Neuronal stem cell (in vitro differentiated cells): ENCODE data around the gene KCNE4.

Experiments
- DNase-seq: peaks from one replicate; pipeline ENCODE4 v3.0.0-alpha.2; 2013; ENCODE audit warnings: low spot score
- H2AFZ ChIP-seq: one replicate; pipeline ENCODE4 v1.6.1; 2013; ENCODE audit warnings: mild to moderate bottlenecking, low read length, inconsistent platforms
- H2AK5ac ChIP-seq: 2 replicates; pipeline ENCODE4 v1.6.1; 2013; ENCODE audit warnings: low read depth, mild to moderate bottlenecking, inconsistent platforms, low read length, moderate library complexity, mixed read lengths
- H2BK120ac ChIP-seq: 2 replicates; pipeline ENCODE4 v1.6.1; 2013; ENCODE audit warnings: low read depth, mild to moderate bottlenecking, inconsistent platforms, low read length, moderate library complexity, mixed read lengths
- H2BK12ac ChIP-seq: one replicate; pipeline ENCODE4 v1.6.1; 2013; ENCODE audit warnings: low read length, inconsistent platforms
- H2BK15ac ChIP-seq: 2 replicates; pipeline ENCODE4 v1.6.1; 2013; ENCODE audit warnings: mild to moderate bottlenecking, low read length, inconsistent platforms, mixed read lengths
- H2BK5ac ChIP-seq: one replicate; pipeline ENCODE4 v1.6.1; 2013; ENCODE audit warnings: inconsistent platforms, mild to moderate bottlenecking, low read length, moderate library complexity
- H3K14ac ChIP-seq: one replicate; pipeline ENCODE4 v1.6.1; 2013; ENCODE audit warnings: low read length, inconsistent platforms
- H3K18ac ChIP-seq: 2 replicates; pipeline ENCODE4 v1.6.1; 2013; ENCODE audit warnings: low read length, inconsistent platforms
- H3K23ac ChIP-seq: 2 replicates; pipeline ENCODE4 v1.6.1; 2013; ENCODE audit warnings: low read depth, mild to moderate bottlenecking, mixed read lengths, low read length, inconsistent platforms; ENCODE audit not compliant: poor library complexity
- H3K27ac ChIP-seq: replicated peaks from 3 replicates; pipeline ENCODE4 v1.5.1; 2013; ENCODE audit warnings: low read length, inconsistent platforms
- H3K27me3 ChIP-seq, 3 experiments: 2 replicates each; pipeline ENCODE4 v1.6.1; 2013; ENCODE audit warnings: low read length in 3 of 3, mild to moderate bottlenecking in 2 of 3, inconsistent platforms in 1 of 3, low read depth in 1 of 3, mixed read lengths in 1 of 3, moderate library complexity in 1 of 3; ENCODE audit not compliant: control insufficient read depth in 3 of 3, insufficient read depth in 3 of 3
- H3K36me3 ChIP-seq, 2 donors: replicated peaks in 1 of 2; 2 replicates each; pipeline ENCODE4 v1.6.1; 2013; ENCODE audit warnings: low read length in 2 of 2; ENCODE audit not compliant: control insufficient read depth in 2 of 2, insufficient read depth in 2 of 2
- H3K4ac ChIP-seq: 2 replicates; pipeline ENCODE4 v1.6.1; 2013; ENCODE audit warnings: inconsistent platforms, mild to moderate bottlenecking, low read length, moderate library complexity
- H3K4me1 ChIP-seq, 2 donors: 1 replicate in 1 of 2; 2 replicates in 1 of 2; pipeline ENCODE4 v1.6.1; 2013; ENCODE audit warnings: low read length in 2 of 2, low read depth in 1 of 2; ENCODE audit not compliant: control insufficient read depth in 2 of 2, insufficient read depth in 1 of 2
- H3K4me2 ChIP-seq: one replicate; pipeline ENCODE4 v1.6.1; 2013; ENCODE audit warnings: mild to moderate bottlenecking, low read length, inconsistent platforms; ENCODE audit not compliant: insufficient read depth, poor library complexity, severe bottlenecking
- H3K4me3 ChIP-seq, 2 donors: 2 replicates each; pipeline ENCODE4 v1.5.1; 2013; ENCODE audit warnings: low read length in 2 of 2, mild to moderate bottlenecking in 2 of 2, inconsistent platforms in 1 of 2, moderate library complexity in 1 of 2
- H3K79me1 ChIP-seq: one replicate; pipeline ENCODE4 v1.6.1; 2013; ENCODE audit warnings: low read depth, mild to moderate bottlenecking, inconsistent platforms, low read length, moderate library complexity
- H3K9ac ChIP-seq: one replicate; pipeline ENCODE4 v1.6.1; 2013; ENCODE audit warnings: mild to moderate bottlenecking, low read depth, low read length, inconsistent platforms; ENCODE audit not compliant: poor library complexity
- H3K9me3 ChIP-seq, 2 donors: replicated peaks in 1 of 2; 2 replicates each; pipeline versions ENCODE3 to v1.6.1; 2013; ENCODE audit warnings: low read length in 2 of 2, mild to moderate bottlenecking in 2 of 2, inconsistent platforms in 1 of 2, low read depth in 1 of 2, mixed read lengths in 1 of 2, moderate library complexity in 1 of 2; ENCODE audit not compliant: control insufficient read depth in 2 of 2, insufficient read depth in 1 of 2
- H4K8ac ChIP-seq: one replicate; pipeline ENCODE4 v1.6.1; 2013; ENCODE audit warnings: low read depth, mild to moderate bottlenecking, inconsistent platforms, low read length, moderate library complexity
- H4K91ac ChIP-seq: one replicate; pipeline ENCODE4 v1.6.1; 2013; ENCODE audit warnings: low read length, low read depth, mild to moderate bottlenecking, inconsistent platforms; ENCODE audit not compliant: poor library complexity
- WGBS, 2 donors: extraction: QIAGEN DNeasy Blood & Tissue Kit; methylation state at CpG; one replicate each; pipeline ENCODE4 v1.1.7; 2013; ENCODE audit warnings: missing lambda C conversion rate in 2 of 2, mixed read lengths in 1 of 2; ENCODE audit not compliant: insufficient read length in 2 of 2, insufficient replicate concordance in 1 of 2; ENCODE audit errors: extremely low coverage in 2 of 2; 5-methylcytosine and 5-hydroxymethylcytosine counted together

Gene KCNE4

GRCh38 chr2:223084873-223085272, 32.9 kb downstream of the KCNE4 start:
- H2BK15ac ChIP-seq: no peak overlapping the region
- no peak overlapping the region for H3K9ac ChIP-seq
- no CpG with 5 or more reads among the region's 2 CpGs for WGBS, 2 donors
- H2AK5ac ChIP-seq: no peak overlapping the region
- H3K36me3 ChIP-seq: no peaks in the 10 kb centered on the region
- no peak overlapping the region for H2BK5ac ChIP-seq
- no peak for DNase-seq
- H3K4me1 ChIP-seq: peaks cover 0 to 16% of the 10 kb centered on the region in 2 donors
- no peak overlapping the region for H3K27ac ChIP-seq
- no peak overlapping the region for H3K18ac ChIP-seq
- no peak overlapping the region for H3K4me2 ChIP-seq
- no peak overlapping the region for H2BK120ac ChIP-seq
- no peak overlapping the region for H4K91ac ChIP-seq
- H3K79me1 ChIP-seq: no peaks in the 10 kb centered on the region
- H3K14ac ChIP-seq: no peak overlapping the region
- H4K8ac ChIP-seq: no peak overlapping the region
- H2BK12ac ChIP-seq: no peak overlapping the region
- H3K23ac ChIP-seq: no peak overlapping the region
- no peaks in the 10 kb centered on the region for H3K27me3 ChIP-seq
- no peaks in the 10 kb centered on the region for H3K9me3 ChIP-seq
- H3K4me3 ChIP-seq: no peak overlapping the region
- H2AFZ ChIP-seq: peak overlapping the region; percentile 68
- H3K4ac ChIP-seq: no peak overlapping the region

DNA sequence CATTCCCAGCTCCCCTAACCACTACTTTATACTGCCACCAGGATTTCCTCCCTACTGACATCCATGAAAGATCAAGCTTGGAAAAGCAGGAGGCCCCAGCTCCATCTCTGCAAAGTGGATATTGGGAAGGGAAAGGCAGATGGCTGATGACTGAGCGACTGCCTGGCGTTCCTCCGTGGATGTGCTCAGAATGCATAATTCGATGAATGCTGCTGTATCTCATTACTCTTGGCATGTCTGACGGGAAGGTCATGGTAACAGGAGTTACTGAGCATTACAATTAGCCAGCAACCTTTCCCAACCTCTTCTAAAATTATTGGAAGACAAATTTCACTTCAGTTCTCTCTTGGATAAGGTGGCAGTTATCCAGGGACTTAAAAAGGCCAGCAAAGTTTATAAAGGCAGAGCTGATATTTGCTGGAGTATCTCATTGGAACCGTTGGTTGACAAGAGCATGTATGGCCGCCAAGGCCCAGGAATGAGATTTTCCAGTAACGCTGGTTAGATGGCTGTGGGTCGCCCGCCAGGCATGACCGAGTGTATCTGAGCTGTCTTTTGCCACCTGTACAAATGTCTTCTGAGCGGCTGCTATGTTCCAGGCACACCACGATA, 34.5 kb downstream of the KCNE4 start:
- H3K9me3 ChIP-seq: no peaks in the 10 kb centered on the region
- no peaks in the 10 kb centered on the region for H3K36me3 ChIP-seq
- H2BK5ac ChIP-seq: no peak overlapping the region
- no peak for DNase-seq
- H2AK5ac ChIP-seq: no peak overlapping the region
- H3K23ac ChIP-seq: no peak overlapping the region
- no peak overlapping the region for H3K9ac ChIP-seq
- H2BK120ac ChIP-seq: no peak overlapping the region
- no peak overlapping the region for H2BK15ac ChIP-seq
- H3K79me1 ChIP-seq: no peaks in the 10 kb centered on the region
- H3K4me1 ChIP-seq: peaks cover 2 to 16% of the 10 kb centered on the region in 2 donors
- no peak overlapping the region for H3K27ac ChIP-seq
- peak overlapping the region; percentile 63 for H2AFZ ChIP-seq
- no peak overlapping the region for H2BK12ac ChIP-seq
- H3K4me2 ChIP-seq: no peak overlapping the region
- H3K14ac ChIP-seq: no peak overlapping the region
- WGBS, 2 donors: no CpG with 5 or more reads among the region's 13 CpGs
- no peak overlapping the region for H4K91ac ChIP-seq
- no peaks in the 10 kb centered on the region for H3K27me3 ChIP-seq
- H3K4ac ChIP-seq: no peak overlapping the region
- H3K4me3 ChIP-seq: no peak overlapping the region
- H3K18ac ChIP-seq: no peak overlapping the region
- H4K8ac ChIP-seq: no peak overlapping the region

DNA sequence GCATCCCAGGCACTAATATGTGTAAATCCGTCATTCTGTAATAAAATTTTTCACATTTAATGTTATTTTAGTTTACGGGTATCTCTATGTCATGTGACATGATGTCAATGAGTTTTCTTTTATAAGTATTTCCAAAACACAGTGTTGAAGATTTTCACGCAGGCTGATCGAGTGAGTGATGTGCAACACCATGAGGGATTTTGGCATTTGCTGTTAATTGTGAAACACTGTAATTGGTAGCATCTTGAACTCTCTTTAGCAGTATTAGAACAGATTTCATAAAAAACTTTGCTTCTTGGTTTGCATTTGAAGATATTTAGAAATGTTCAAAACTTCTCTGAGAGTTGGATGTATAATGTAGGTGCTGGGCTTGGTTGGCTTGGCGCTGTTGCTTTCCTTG, 35.5 kb downstream of the KCNE4 start:
- H3K27ac ChIP-seq: no peak overlapping the region
- no peak overlapping the region for H4K91ac ChIP-seq
- WGBS, 2 donors: no CpG with 5 or more reads among the region's 5 CpGs
- no peak overlapping the region for H3K23ac ChIP-seq
- no peaks in the 10 kb centered on the region for H3K9me3 ChIP-seq
- H3K4ac ChIP-seq: no peak overlapping the region
- H3K18ac ChIP-seq: no peak overlapping the region
- no peak overlapping the region for H3K14ac ChIP-seq
- H3K4me2 ChIP-seq: no peak overlapping the region
- no peak overlapping the region for H4K8ac ChIP-seq
- no peak overlapping the region for H2AFZ ChIP-seq
- H2BK12ac ChIP-seq: no peak overlapping the region
- H2BK15ac ChIP-seq: no peak overlapping the region
- DNase-seq: no peak
- no peaks in the 10 kb centered on the region for H3K79me1 ChIP-seq
- H2BK5ac ChIP-seq: no peak overlapping the region
- peaks cover 2 to 16% of the 10 kb centered on the region in 2 donors for H3K4me1 ChIP-seq
- H3K36me3 ChIP-seq: no peaks in the 10 kb centered on the region
- no peak overlapping the region for H3K9ac ChIP-seq
- no peak overlapping the region for H3K4me3 ChIP-seq
- H2BK120ac ChIP-seq: no peak overlapping the region
- no peak overlapping the region for H2AK5ac ChIP-seq
- no peaks in the 10 kb centered on the region for H3K27me3 ChIP-seq

DNA sequence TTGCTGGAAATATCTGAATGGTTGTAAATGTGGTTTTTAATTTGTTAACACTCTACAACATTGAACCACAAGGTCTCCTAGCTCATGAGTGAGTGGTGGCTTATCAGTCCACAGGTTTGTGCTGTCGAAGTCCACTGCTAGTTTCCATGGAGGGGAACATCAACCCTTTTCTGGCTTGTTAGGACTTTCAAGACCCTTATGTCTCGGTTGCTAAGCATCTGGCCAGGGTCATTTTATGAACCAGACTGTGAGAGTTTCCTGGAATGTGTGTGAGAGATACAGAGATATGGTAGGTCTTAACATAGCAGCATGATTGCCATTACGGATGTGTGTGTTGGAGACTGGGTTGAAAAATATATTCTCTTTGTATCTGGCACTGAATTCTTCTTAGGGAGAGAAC, 36.9 kb downstream of the KCNE4 start:
- no peaks in the 10 kb centered on the region for H3K79me1 ChIP-seq
- H2BK12ac ChIP-seq: no peak overlapping the region
- H2AFZ ChIP-seq: no peak overlapping the region
- H3K36me3 ChIP-seq: no peaks in the 10 kb centered on the region
- DNase-seq: no peak
- no peak overlapping the region for H2BK5ac ChIP-seq
- H3K4me3 ChIP-seq: no peak overlapping the region
- no peaks in the 10 kb centered on the region for H3K9me3 ChIP-seq
- H2AK5ac ChIP-seq: no peak overlapping the region
- no CpG with 5 or more reads among the region's 3 CpGs for WGBS, 2 donors
- no peak overlapping the region for H4K8ac ChIP-seq
- no peak overlapping the region for H3K4ac ChIP-seq
- peaks cover 5 to 21% of the 10 kb centered on the region in 2 donors for H3K4me1 ChIP-seq
- H3K4me2 ChIP-seq: no peak overlapping the region
- H3K18ac ChIP-seq: no peak overlapping the region
- H3K27me3 ChIP-seq: no peaks in the 10 kb centered on the region
- H3K9ac ChIP-seq: no peak overlapping the region
- H4K91ac ChIP-seq: no peak overlapping the region
- no peak overlapping the region for H2BK120ac ChIP-seq
- no peak overlapping the region for H3K14ac ChIP-seq
- no peak overlapping the region for H2BK15ac ChIP-seq
- no peak overlapping the region for H3K23ac ChIP-seq
- no peak overlapping the region for H3K27ac ChIP-seq
